NCI-H226 (cell line): ENCODE data around the gene MORN3.
"Not testable (repeated sequence)": the region's sequence is repeated elsewhere in the genome, so short reads cannot be mapped to it uniquely, and the experiment has no call there.

ENCODE experiments used
- DNase-seq: peaks from one replicate; pipeline ENCODE4 v3.0.0-alpha.2; 2015

Gene MORN3, protein sequence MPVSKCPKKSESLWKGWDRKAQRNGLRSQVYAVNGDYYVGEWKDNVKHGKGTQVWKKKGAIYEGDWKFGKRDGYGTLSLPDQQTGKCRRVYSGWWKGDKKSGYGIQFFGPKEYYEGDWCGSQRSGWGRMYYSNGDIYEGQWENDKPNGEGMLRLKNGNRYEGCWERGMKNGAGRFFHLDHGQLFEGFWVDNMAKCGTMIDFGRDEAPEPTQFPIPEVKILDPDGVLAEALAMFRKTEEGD

GRCh38 chr12:121669521-121669900, at the start of gene MORN3:
Gene MORN3 (minus strand): TSS chr12:121669654. CDS start chr12:121669483, 171 bp downstream.
- DNase-seq, result no peak

GRCh38 chr12:121718653-121719239, 49.3 kb upstream of the MORN3 start:
- no peak for DNase-seq

GRCh38 chr12:121717041-121717699, 47.7 kb upstream of the MORN3 start:
- DNase-seq, result peak; percentile 41

GRCh38 chr12:121715862-121716435, 46.5 kb upstream of the MORN3 start:
- no peak for DNase-seq

DNA sequence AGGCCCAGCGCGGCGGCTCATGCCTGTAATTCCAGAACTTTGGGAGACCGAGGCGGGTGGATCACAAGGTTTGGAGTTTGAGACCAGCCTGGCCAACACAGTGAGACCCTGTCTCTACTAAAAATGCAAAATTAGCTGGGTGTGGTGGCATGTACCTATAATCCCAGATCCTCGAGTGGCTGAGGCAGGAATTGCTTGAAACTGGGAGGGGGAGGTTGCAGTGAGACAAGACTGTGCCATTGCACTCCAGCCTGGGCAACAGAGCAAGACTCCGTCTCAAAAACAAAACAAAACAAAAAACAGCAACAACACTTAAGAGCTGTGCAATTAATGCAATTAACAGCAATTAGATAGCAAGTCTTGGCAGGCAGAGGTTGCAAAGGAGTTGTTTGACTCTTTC, 45.6 kb upstream of the MORN3 start:
- DNase-seq, result not testable (repeated sequence)

- DNase-seq, result no peak
Observed at GRCh38 chr12:121713793-121714192, 44.3 kb upstream of the MORN3 start.

GRCh38 chr12:121713257-121713777, 43.9 kb upstream of the MORN3 start:
- no peak for DNase-seq

DNA sequence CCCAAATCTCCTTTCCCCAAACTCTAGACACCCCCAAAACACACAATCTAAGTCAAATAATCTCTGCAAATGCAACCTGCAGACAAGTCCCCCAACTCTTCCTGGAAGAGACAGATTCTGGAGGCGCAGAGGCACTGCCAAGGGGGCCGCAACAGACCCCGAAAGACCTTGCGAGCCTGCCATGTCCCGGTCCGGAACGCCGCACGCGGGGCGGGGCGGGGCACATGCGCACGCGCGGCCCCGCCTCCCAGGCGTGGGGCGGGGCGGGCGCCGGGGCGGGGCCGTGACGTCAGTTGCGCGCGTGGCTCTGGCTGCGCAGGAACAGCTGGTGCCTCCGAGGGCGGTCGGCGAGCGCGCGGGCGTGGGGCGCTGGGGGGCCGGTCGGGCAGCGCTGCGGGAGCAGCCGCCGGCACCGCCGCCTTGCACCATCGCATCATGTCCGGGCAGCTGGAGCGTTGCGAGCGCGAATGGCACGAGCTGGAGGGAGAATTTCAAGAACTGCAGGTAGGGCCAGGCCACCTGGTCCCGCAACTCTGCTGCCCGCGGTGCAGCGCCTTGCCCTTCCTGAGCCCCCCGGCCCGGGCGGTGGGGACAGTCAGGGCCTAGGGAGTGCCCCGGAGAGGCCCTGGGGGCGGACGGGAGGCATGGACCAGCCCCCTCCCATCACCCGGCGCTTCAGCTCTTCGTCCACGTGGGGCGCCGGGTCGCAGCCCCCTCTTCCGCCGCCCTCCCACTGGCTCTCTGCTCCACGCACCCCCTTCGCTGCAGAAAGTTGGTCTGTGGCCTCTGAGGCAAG, 43.2 kb upstream of the MORN3 start, which contains the start of gene TMEM120B:
Gene TMEM120B (plus strand): TSS at position 292 of the 796 bp plus-strand sequence. CDS start 144 bp downstream, at position 436.
- peak; percentile 42 for DNase-seq

DNA sequence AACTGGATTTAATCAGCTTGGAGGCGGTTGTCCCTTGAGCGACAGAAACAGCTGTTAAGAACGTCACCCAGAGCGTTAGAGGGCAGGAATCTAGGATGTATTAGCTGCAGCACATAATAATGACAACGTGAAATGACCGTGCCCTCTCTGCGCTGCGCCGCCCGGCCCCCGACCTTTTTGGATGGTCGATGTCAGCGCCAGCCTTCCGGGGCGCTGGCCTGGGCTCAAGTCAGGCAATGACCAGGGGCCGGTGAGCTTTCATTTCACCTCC, 42.7 kb upstream of the MORN3 start:
- DNase-seq, result no peak

GRCh38 chr12:121711361-121712189, 42.1 kb upstream of the MORN3 start:
- no peak for DNase-seq

- peak; percentile 50 for DNase-seq
Observed at GRCh38 chr12:121709478-121709961, 40.1 kb upstream of the MORN3 start.

GRCh38 chr12:121709064-121709424, 39.6 kb upstream of the MORN3 start:
- DNase-seq, result not testable (repeated sequence)

- DNase-seq, result no peak
Observed at GRCh38 chr12:121708313-121709063, 39.0 kb upstream of the MORN3 start.

DNA sequence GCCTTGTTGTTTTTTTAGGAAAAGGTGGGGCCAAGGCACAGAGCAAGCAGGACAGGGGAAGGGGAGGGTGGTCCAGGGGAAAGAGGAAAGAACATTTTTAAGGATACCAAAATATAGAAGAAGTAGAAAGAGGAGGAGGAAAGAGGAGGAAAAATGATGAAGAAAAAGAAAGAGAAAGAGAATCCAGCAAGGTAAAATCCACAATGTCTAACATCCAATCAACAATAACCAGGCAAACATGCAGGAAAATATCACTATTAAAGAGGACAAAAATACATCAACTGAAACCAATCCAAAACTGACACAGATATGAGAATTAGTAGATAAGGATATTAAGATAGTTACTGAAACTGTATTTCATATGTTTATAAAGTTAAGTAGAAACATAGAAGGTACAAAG, 36.1 kb upstream of the MORN3 start:
- no peak for DNase-seq

DNA sequence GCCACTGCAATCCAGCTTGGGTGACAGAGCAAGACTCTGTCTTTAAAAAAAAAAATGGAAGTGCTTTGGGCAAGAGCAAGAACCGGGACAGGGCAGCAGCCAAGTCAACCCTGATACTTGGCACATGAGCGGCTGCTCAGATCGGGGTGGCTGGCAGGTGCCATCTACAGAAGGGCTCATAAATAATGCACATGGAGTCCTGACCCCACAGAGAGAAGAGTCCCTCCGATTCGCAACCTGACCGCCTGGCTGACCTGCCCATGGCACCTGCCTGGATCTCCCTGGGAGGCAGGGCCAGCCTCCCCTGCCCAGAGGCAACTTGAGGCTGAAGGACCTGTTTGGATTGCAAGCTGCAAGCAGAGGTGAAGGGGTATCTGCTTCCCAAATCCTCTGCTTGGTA, 33.5 kb upstream of the MORN3 start:
- no peak for DNase-seq

- DNase-seq, result no peak
Observed at GRCh38 chr12:121701667-121702277, 32.3 kb upstream of the MORN3 start.

- DNase-seq, result not testable (repeated sequence)
Observed at GRCh38 chr12:121697861-121698260, 28.4 kb upstream of the MORN3 start.

- no peak for DNase-seq
Observed at GRCh38 chr12:121697093-121697698, 27.7 kb upstream of the MORN3 start.

GRCh38 chr12:121693155-121693687, 23.8 kb upstream of the MORN3 start:
- no peak for DNase-seq

DNA sequence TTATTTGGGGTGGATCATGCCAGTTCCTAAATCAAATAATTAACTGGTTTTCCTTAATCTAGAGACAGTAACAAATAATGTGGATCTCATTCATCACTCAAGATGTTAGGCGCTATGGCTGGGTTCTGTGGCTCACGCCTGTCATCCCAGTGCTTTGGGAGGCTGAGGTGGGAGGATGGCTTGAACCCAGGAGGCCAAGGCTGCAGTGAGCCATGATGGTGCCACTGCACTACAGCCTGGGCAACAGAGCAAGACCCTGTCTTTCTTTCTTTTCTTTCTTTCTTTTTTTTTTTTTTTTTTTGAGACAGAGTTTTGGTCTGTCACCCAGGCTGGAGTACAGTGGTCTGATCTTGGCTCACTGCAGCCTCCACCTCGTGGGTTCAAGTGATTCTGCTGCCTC, 23.3 kb upstream of the MORN3 start:
- DNase-seq, result not testable (repeated sequence)
